SK-N-MC (cell line): ENCODE data around the gene PTPN9.

ENCODE experiments used
- EZH2 ChIP-seq: fragments of 200-600 bp; sonication (generic); IDR thresholded peaks from one replicate; pipeline ENCODE4 v1.6.1; 2017; ENCODE audit warnings: antibody characterized with exemption
- FOXP2 ChIP-seq: optimal IDR thresholded peaks from 2 replicates; pipeline ENCODE3; 2011; ENCODE audit warnings: mild to moderate bottlenecking, moderate library complexity; ENCODE audit not compliant: insufficient read depth; ENCODE audit errors: extremely low read length, control extremely low read depth
- POLR2AphosphoS5 ChIP-seq: IDR thresholded peaks from 2 replicates; pipeline ENCODE4 v1.6.1; 2012; ENCODE audit warnings: mild to moderate bottlenecking, low read depth, low read length, borderline replicate concordance

GRCh38 chr15:75451674-75452363, 127.3 kb downstream of the PTPN9 start, which contains the start of gene SIN3A:
- TF ChIP-seq POLR2AphosphoS5 (no peak), EZH2 (no peak), FOXP2 (peak; percentile 44)
